Activated CD8-positive, alpha-beta T cell treated with anti-CD3 and anti-CD28 coated beads, Interleukin-2, amount 10 ng/mL, durations not matched to agents 7 days and 5 days (primary cell): Measurements from ENCODE around the gene ZNRF1. TPM values are rescaled to one million over a fixed set of nuclear protein-coding genes. Genes with fewer than 3 reads are reported as not detected.

ENCODE experiments used
- ATAC-seq: fragments of 150-1000 bp; cut with Tn5 transposase; one replicate; pipeline ENCODE4 v1.10.0; 2021; ENCODE audit warnings: moderate library complexity
- CTCF ChIA-PET: fragments of 350-600 bp; sonication (Branson Sonifier 250); formaldehyde crosslinking; loops from one replicate; lab custom pipeline; 2021; ENCODE audit warnings: antibody characterized with exemption; lab: Charles Lee
- POLR2A ChIA-PET: fragments of 350-600 bp; sonication (Branson Sonifier 250); formaldehyde crosslinking; loops from one replicate; lab custom pipeline; 2021; ENCODE audit warnings: antibody characterized with exemption; lab: Charles Lee
- DNase-seq: peaks from one replicate; pipeline ENCODE4 v3.0.0-alpha.2; 2020
- H3K27ac Mint-ChIP-seq: one replicate; pipeline ENCODE4 v1.8.0; 2021; ENCODE audit warnings: mild to moderate bottlenecking, mixed read lengths
- H3K27me3 Mint-ChIP-seq: one replicate; pipeline ENCODE4 v1.8.0; 2021; ENCODE audit warnings: low read depth, mixed read lengths
- H3K36me3 Mint-ChIP-seq: one replicate; pipeline ENCODE4 v1.8.0; 2021; ENCODE audit warnings: low read depth, mixed read lengths
- H3K4me1 Mint-ChIP-seq: one replicate; pipeline ENCODE4 v1.8.0; 2021; ENCODE audit warnings: low read depth, mixed read lengths
- H3K4me3 Mint-ChIP-seq: one replicate; pipeline ENCODE4 v1.8.0; 2021; ENCODE audit warnings: mild to moderate bottlenecking, mixed read lengths
- H3K9me3 Mint-ChIP-seq: one replicate; pipeline ENCODE4 v1.8.0; 2022; ENCODE audit warnings: mixed read lengths; ENCODE audit not compliant: insufficient read depth
- total RNA-seq, 2 experiments: library from RNA; stranded (reverse); gene quantifications; one replicate each; pipeline ENCODE4 v1.2.3, GENCODE V29; 2021

The ZNRF1 gene
- total RNA-seq, 2 experiments from 2014 or later, result 8.5 to 11.1 TPM

DNA sequence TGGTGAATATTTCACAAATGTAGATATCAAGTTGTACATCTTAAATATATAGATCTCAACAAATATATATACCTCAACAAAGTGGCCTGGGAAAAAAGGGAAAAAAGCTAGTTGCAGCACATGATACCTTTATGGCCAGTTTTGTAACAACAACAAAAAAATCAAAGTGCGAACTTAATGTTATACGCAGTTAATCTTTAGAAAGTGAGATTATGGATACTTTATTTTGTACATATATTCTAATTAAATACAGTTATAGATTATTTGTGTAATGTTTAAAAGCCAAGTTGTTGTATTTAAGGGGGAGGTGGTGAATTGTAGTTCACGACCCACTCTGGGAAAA, 149.1 kb downstream of the ZNRF1 start:
- no peak for ATAC-seq
- CTCF ChIA-PET, result interaction anchor here (1.2 to 1.7 kb wide), 3 partner anchors 37 to 150 kb away, joined by 4 to 5 read pairs (median 4); no protein-coding TSS in a partner anchor
- Mint-ChIP-seq H3K4me3 (peak overlapping the region; percentile 86), H3K4me1 (peaks cover 29% of the 10 kb centered on the region), H3K27ac (no peak overlapping the region), H3K27me3 (no peaks in the 10 kb centered on the region), H3K9me3 (peaks cover 26% of the 10 kb centered on the region), H3K36me3 (peaks cover 33% of the 10 kb centered on the region)
- POLR2A ChIA-PET, result interaction anchor here (0.6 kb wide), 1 partner anchor 145 kb away, joined by 3 read pairs; no protein-coding TSS in a partner anchor
- no peak for DNase-seq

DNA sequence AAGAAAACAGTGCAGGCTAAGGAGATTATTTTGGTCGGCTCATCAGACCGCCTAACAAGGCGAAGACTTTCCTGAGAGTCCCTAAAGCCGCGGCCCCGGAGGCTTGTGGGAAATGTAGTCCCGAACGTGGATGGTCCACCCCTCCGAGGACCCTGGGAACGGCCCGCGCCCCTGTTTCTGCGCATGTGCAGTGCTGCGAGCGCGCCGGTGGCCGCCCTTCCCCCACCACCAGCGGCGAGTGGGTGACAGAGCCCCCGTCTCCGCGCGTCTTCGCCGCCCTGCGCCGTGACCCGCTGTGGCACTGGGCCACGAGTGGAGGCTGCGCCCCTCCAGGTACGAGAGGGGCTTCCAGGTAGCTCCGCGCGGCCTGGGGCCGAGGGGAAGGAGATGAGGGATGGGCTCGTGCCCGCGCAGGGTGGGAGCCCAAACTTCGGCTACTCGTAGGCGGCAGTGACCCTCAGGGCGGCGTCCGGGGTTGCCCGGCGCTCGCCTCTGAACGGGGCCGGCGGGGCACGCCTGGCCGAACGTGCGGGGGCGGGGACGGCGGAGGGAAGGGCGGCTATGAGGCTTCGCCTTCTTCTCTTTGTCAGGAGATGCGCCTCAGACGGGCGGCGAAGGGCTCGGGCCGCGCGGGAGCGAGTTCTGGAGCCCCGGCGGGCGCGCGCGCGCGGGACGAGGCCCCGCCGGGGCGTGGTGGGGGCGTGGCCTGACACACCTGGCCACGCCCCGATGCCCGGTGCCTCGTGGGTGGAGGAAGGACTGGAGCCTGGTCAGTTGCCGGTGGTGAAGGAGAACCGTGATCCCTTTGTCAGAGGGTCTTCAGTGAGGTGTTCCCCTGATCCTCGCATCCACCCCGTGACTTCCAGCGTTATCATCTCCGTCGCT, 149.7 kb downstream of the ZNRF1 start, which contains the start of gene ZFP1:
TSS of gene ZFP1 (plus strand) at position 214 of the 885 bp plus-strand sequence. CDS start 4,428 bp downstream, outside the sequence.
- peaks cover 38% of the 10 kb centered on the region for H3K36me3 Mint-ChIP-seq
- ATAC-seq, result peak; percentile 91
- ChIA-PET POLR2A (no interaction called here), CTCF (interaction anchor here (1.2 to 1.7 kb wide), 3 partner anchors 38 to 150 kb away, joined by 4 to 5 read pairs (median 4); no protein-coding TSS in a partner anchor)
- H3K4me1 Mint-ChIP-seq, result peaks cover 29% of the 10 kb centered on the region
- peak within 1 kb of the TSS; percentile 86 for H3K4me3 Mint-ChIP-seq
- H3K9me3 Mint-ChIP-seq, result peaks cover 31% of the 10 kb centered on the region
- peak; percentile 96 for DNase-seq
- no peaks in the 10 kb centered on the region for H3K27me3 Mint-ChIP-seq
- H3K27ac Mint-ChIP-seq, result peak within 1 kb of the TSS; percentile 86

DNA sequence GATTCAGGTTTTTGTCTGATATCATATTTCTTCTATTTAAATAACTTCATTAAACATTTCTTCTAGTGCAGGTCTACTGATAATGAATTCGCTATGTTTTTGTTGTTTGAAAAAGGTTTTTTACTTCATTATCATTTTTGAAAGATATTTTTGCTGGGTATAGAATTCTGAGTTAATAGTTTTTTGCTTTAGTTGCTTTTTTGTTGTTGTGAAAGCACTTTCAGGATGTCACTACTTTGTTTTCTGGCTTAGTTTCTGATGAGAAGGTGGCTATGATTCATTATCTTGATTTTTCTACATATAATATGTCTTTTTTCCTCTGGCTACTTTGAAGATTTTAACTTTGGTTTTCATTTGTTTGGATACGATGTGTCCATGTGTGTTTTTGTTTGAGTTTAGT, 153.0 kb downstream of the ZNRF1 start:
- no peak for ATAC-seq
- Mint-ChIP-seq H3K27ac (no peak overlapping the region), H3K9me3 (peaks cover 35% of the 10 kb centered on the region), H3K4me3 (no peak overlapping the region), H3K36me3 (peaks cover 62% of the 10 kb centered on the region), H3K27me3 (no peaks in the 10 kb centered on the region), H3K4me1 (peaks cover 29% of the 10 kb centered on the region)
- POLR2A ChIA-PET, result no interaction called here
- no peak for DNase-seq
- CTCF ChIA-PET, result no interaction called here

DNA sequence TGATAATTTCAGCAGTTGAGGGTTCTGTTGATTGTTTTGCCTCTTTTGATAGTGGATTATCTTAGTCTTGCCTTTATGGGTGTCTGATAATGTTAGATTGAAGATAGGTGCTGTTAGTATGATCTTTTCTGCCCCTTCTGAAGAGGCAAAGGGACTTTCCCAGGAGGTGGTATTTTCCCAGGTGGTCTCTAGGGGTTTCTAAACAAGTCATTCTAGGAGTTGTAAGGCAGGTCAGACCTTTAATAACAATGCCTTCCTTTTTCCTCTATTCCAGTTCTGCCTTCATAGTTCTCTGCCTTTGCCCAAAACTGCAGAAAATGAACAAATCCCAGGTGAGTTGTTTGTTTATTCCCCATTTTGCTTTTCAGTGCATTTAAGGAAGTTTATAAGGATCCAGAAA, 153.8 kb downstream of the ZNRF1 start:
- ATAC-seq (no peak), DNase-seq (no peak)
- Mint-ChIP-seq H3K9me3 (peaks cover 35% of the 10 kb centered on the region), H3K36me3 (peaks cover 70% of the 10 kb centered on the region), H3K27ac (no peak overlapping the region), H3K4me3 (no peak overlapping the region), H3K27me3 (no peaks in the 10 kb centered on the region), H3K4me1 (peaks cover 26% of the 10 kb centered on the region)
- CTCF ChIA-PET, result no interaction called here
- POLR2A ChIA-PET, result no interaction called here

DNA sequence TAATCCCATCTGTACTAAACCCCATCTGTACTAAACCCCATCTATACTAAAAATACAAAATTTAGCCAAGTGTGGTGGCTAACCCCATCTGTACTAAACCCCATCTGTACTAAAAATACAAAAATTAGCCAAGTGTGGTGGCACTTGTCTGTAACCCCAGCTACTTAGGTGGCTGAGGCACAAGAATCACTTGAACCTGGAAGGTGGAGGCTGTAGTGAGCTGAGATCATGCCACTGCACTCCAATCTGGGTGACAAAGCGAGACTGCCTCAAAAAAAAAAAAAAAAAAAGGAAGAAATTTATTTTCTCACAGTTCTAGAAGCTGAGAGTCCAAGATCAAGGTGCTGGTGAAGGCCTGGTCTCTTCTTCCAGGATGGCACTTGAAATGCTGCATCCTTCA, 161.6 kb downstream of the ZNRF1 start:
- ChIA-PET POLR2A (no interaction called here), CTCF (no interaction called here)
- no peak overlapping the region for H3K27ac Mint-ChIP-seq
- no peaks in the 10 kb centered on the region for H3K4me1 Mint-ChIP-seq
- ATAC-seq (no peak), DNase-seq (no peak)
- H3K4me3 Mint-ChIP-seq, result no peak overlapping the region
- peaks cover 16% of the 10 kb centered on the region for H3K9me3 Mint-ChIP-seq
- no peaks in the 10 kb centered on the region for H3K27me3 Mint-ChIP-seq
- H3K36me3 Mint-ChIP-seq, result peaks cover 70% of the 10 kb centered on the region

Other genes with a start within 250 kb of the ZNRF1 start
- gene FA2H, start 224.2 kb upstream of the ZNRF1 start, total RNA-seq, result not detected
- 10 to 100 TPM; 58.3 to 63.5 TPM for gene WDR59, start 13.9 kb upstream of the ZNRF1 start, total RNA-seq
- under 1 TPM in 1 of 2 experiments, not detected in 1; 0.13 TPM for gene LDHD, start 117.8 kb downstream of the ZNRF1 start, total RNA-seq
- 10 to 100 TPM; 18.3 to 19.5 TPM for gene ZFP1, start 149.5 kb downstream of the ZNRF1 start, total RNA-seq
- gene CTRB2, start 208.1 kb downstream of the ZNRF1 start, total RNA-seq, result not detected
- gene CTRB1, start 220.0 kb downstream of the ZNRF1 start, total RNA-seq, result not detected